Measurements from ENCODE around the gene TEKTIP1. TPM values are rescaled to one million over a fixed set of nuclear protein-coding genes. Genes with fewer than 3 reads are reported as not detected.

TEKTIP1 gene
- total and polyA plus RNA-seq, 7 donors = 0.44 to 1.0 TPM; not detected in 5

GRCh38 chr19:3590991-3591659 lies 52.2 kb downstream of the TEKTIP1 start:
- DNase-seq (no peak), ATAC-seq (no peak)
- Histone ChIP-seq H3K9me3 (no peaks in the 10 kb centered on the region), H3K4me3 (no peak overlapping the region), H3K36me3 (ENCODE audit: insufficient read depth in 1 of 2, low read depth in 1 of 2) (no peaks in the 10 kb centered on the region), H3K27ac (no peak overlapping the region), H3K27me3 (ENCODE audit: insufficient read depth in 3 of 3, low read length in 2 of 3) (peaks cover 0 to 9% (median 5%) of the 10 kb centered on the region in 3 donors), H3K4me1 (no peaks in the 10 kb centered on the region)
- 86 to 93% (median 90%) methylated on average over 8 of the region's 8 CpGs for WGBS, 3 donors
- intact Hi-C loops (cut with DNase I) = no loop called here
- no peak for TF ChIP-seq CTCF (IDR thresholded peaks at IDR 0.05)

GRCh38 chr19:3591876-3592613 lies 53.1 kb downstream of the TEKTIP1 start:
- ATAC-seq (no peak), DNase-seq (no peak)
- 66 to 78% (median 69%) methylated on average over 9 of the region's 9 CpGs for WGBS, 3 donors
- Histone ChIP-seq H3K27ac (no peak overlapping the region), H3K4me1 (no peaks in the 10 kb centered on the region), H3K4me3 (no peak overlapping the region), H3K9me3 (no peaks in the 10 kb centered on the region), H3K36me3 (ENCODE audit: insufficient read depth in 1 of 2, low read depth in 1 of 2) (no peaks in the 10 kb centered on the region), H3K27me3 (ENCODE audit: insufficient read depth in 3 of 3, low read length in 2 of 3) (peaks cover 0 to 2% (median 0%) of the 10 kb centered on the region in 3 donors)
- no peak for TF ChIP-seq CTCF (IDR thresholded peaks at IDR 0.05)
- intact Hi-C loops (cut with DNase I) = no loop called here

- Histone ChIP-seq H3K27me3 (ENCODE audit: insufficient read depth in 3 of 3, low read length in 2 of 3) (peaks cover 0 to 2% (median 0%) of the 10 kb centered on the region in 3 donors), H3K4me3 (no peak overlapping the region), H3K36me3 (ENCODE audit: insufficient read depth in 1 of 2, low read depth in 1 of 2) (no peaks in the 10 kb centered on the region), H3K9me3 (no peaks in the 10 kb centered on the region), H3K27ac (no peak overlapping the region), H3K4me1 (no peaks in the 10 kb centered on the region)
- ATAC-seq (no peak), DNase-seq (no peak)
- 26 to 39% (median 31%) methylated on average over 11 of the region's 11 CpGs for WGBS, 3 donors
- intact Hi-C loops (cut with DNase I) = no loop called here
- no peak for TF ChIP-seq CTCF (IDR thresholded peaks at IDR 0.05)
Observed at GRCh38 chr19:3593156-3593555, 54.2 kb downstream of the TEKTIP1 start.

Other genes starting within 250 kb of the TEKTIP1 start
- gene NFIC, start 172.6 kb upstream of the TEKTIP1 start, total RNA-seq = 100 to 1,000 TPM; 209 to 439 (median 325) TPM
- gene NFIC, start 172.6 kb upstream of the TEKTIP1 start, polyA plus RNA-seq = 100 to 1,000 TPM in 2 of 3 donors, 10 to 100 TPM in 1; 100.0 to 270 (median 165) TPM
- gene SMIM24, start 58.6 kb upstream of the TEKTIP1 start, total RNA-seq = not detected
- gene SMIM24, start 58.6 kb upstream of the TEKTIP1 start, polyA plus RNA-seq = under 1 TPM; 0.10 to 0.53 (median 0.49) TPM
- gene SMIM44, start 55.7 kb upstream of the TEKTIP1 start, total RNA-seq = not detected
- not detected for gene SMIM44, start 55.7 kb upstream of the TEKTIP1 start, polyA plus RNA-seq
- 10 to 100 TPM; 11.5 to 21.8 (median 17.1) TPM for gene DOHH, start 38.5 kb upstream of the TEKTIP1 start, total RNA-seq
- 10 to 100 TPM; 22.3 to 54.3 (median 45.3) TPM for gene DOHH, start 38.5 kb upstream of the TEKTIP1 start, polyA plus RNA-seq
- 10 to 100 TPM; 24.3 to 25.8 (median 25.1) TPM for gene FZR1, start 32.9 kb upstream of the TEKTIP1 start, total RNA-seq
- gene FZR1, start 32.9 kb upstream of the TEKTIP1 start, polyA plus RNA-seq = 10 to 100 TPM; 12.8 to 20.3 (median 13.7) TPM
- 10 to 100 TPM; 16.3 to 25.2 (median 21.5) TPM for gene MFSD12, start 18.4 kb downstream of the TEKTIP1 start, total RNA-seq
- 10 to 100 TPM; 25.6 to 46.6 (median 33.8) TPM for gene MFSD12, start 18.4 kb downstream of the TEKTIP1 start, polyA plus RNA-seq
- 10 to 100 TPM; 14.3 to 27.2 (median 24.5) TPM for gene HMG20B, start 33.8 kb downstream of the TEKTIP1 start, total RNA-seq
- 10 to 100 TPM; 21.4 to 25.2 (median 24.7) TPM for gene HMG20B, start 33.8 kb downstream of the TEKTIP1 start, polyA plus RNA-seq
- 1 to 10 TPM in 1 of 4 donors, under 1 TPM in 3; 0.30 to 1.1 (median 0.55) TPM for gene GIPC3, start 46.3 kb downstream of the TEKTIP1 start, total RNA-seq
- under 1 TPM; 0.32 to 0.45 (median 0.33) TPM for gene GIPC3, start 46.3 kb downstream of the TEKTIP1 start, polyA plus RNA-seq
- gene TBXA2R, start 67.7 kb downstream of the TEKTIP1 start, total RNA-seq = 1 to 10 TPM in 3 of 4 donors, under 1 TPM in 1; 0.89 to 3.0 (median 1.7) TPM
- gene TBXA2R, start 67.7 kb downstream of the TEKTIP1 start, polyA plus RNA-seq = 1 to 10 TPM in 2 of 3 donors, under 1 TPM in 1; 0.52 to 1.2 (median 1.1) TPM
- gene CACTIN, start 87.6 kb downstream of the TEKTIP1 start, total RNA-seq = 10 to 100 TPM; 15.2 to 21.4 (median 18.2) TPM
- 10 to 100 TPM; 11.8 to 20.5 (median 15.8) TPM for gene CACTIN, start 87.6 kb downstream of the TEKTIP1 start, polyA plus RNA-seq
- 10 to 100 TPM; 13.5 to 22.4 (median 17.9) TPM for gene PIP5K1C, start 161.3 kb downstream of the TEKTIP1 start, total RNA-seq
- 10 to 100 TPM in 1 of 3 donors, 1 to 10 TPM in 2; 8.7 to 20.7 (median 9.9) TPM for gene PIP5K1C, start 161.3 kb downstream of the TEKTIP1 start, polyA plus RNA-seq
- gene TJP3, start 169.2 kb downstream of the TEKTIP1 start, total RNA-seq = 1 to 10 TPM in 1 of 4 donors, under 1 TPM in 2, not detected in 1; 0.49 to 2.7 (median 0.99) TPM
- gene TJP3, start 169.2 kb downstream of the TEKTIP1 start, polyA plus RNA-seq = under 1 TPM; 0.21 to 0.46 (median 0.32) TPM
- gene APBA3, start 222.5 kb downstream of the TEKTIP1 start, total RNA-seq = 10 to 100 TPM; 17.7 to 23.6 (median 18.4) TPM
- gene APBA3, start 222.5 kb downstream of the TEKTIP1 start, polyA plus RNA-seq = 10 to 100 TPM; 19.4 to 30.1 (median 23.6) TPM
- gene MRPL54, start 223.5 kb downstream of the TEKTIP1 start, total RNA-seq = 10 to 100 TPM; 35.2 to 68.8 (median 49.7) TPM
- gene MRPL54, start 223.5 kb downstream of the TEKTIP1 start, polyA plus RNA-seq = 10 to 100 TPM; 40.9 to 81.3 (median 77.7) TPM
- not detected for gene RAX2, start 233.1 kb downstream of the TEKTIP1 start, total RNA-seq
- not detected for gene RAX2, start 233.1 kb downstream of the TEKTIP1 start, polyA plus RNA-seq
- under 1 TPM; 0.32 to 0.68 (median 0.51) TPM for gene MATK, start 247.2 kb downstream of the TEKTIP1 start, total RNA-seq
- gene MATK, start 247.2 kb downstream of the TEKTIP1 start, polyA plus RNA-seq = under 1 TPM; 0.16 to 0.24 (median 0.17) TPM

Measured in psoas muscle (tissue), 8 donors.